Measurements from ENCODE around the gene TCHH.
"Not testable (repeated sequence)": the region's sequence is repeated elsewhere in the genome, so short reads cannot be mapped to it uniquely, and the experiment has no call there.

TCHH gene

DNA sequence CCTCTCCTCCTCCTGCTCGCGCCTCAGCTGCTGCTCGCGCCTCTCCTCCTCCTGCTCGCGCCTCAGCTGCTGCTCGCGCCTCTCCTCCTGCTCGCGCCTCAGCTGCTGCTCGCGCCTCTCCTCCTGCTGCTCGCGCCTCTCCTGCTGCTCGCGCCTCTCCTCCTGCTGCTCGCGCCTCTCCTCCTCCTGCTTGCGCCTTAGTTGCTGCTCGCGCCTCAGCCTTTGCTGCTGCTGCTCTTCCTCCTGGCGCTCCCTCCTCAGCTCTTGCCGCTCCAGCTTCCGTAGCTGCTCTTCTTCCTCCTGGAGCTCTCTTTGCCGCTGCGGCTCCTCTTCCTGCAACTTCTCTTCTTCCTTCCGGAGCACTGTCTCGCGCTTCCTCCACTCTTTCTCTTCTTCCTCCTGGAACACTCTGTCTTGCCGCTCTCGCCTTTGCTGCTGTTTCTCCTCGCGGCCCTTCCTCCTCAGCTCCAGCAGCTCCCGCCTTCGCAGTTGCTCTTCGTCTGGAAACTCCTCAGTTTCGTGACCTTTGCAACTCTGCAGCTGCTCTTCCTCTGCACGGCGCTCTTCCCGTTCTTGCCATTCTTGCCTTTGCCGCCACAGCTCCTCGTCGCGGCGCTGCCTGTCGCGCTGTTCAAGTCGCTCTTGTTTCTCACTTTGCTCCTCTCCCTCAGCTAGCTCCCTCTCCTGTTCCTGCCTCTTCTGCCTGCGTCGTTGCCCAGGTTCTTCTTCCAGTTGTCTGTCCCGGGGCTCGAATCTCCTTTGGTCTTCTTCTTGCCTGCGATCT lies 3.0 kb downstream of the TCHH start:
- DNase-seq (ENCODE audit: low read depth): no peak
- H3K4me3 ChIP-seq (ENCODE audit: low read depth, low read length): peak overlapping the region; percentile 40

DNA sequence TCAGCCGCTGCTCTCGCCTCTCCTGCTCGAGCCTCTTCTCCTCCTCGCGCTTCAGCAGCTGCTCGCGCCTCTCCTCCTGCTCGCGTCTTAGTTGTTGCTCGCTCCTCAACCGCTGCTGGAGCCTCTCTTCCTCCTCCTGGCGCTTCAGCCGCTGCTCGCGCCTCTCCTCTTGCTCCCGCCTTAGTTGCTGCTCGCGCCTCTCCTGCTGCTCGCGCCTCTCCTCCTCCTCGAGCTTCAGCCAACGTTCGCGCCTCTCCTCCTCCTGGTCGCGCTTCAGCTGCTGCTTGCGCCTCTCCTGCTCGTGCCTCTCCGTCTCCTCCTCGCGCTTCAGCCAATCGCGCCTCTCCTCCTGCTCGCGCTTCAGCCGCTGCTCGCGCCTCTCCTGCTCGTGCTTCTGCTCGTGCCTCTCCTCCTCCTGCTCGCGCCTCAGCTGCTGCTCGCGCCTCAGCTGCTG lies 3.7 kb downstream of the TCHH start:
- H3K4me3 ChIP-seq (ENCODE audit: low read depth, low read length): peak overlapping the region; percentile 52
- DNase-seq (ENCODE audit: low read depth): peak; percentile 19

DNA sequence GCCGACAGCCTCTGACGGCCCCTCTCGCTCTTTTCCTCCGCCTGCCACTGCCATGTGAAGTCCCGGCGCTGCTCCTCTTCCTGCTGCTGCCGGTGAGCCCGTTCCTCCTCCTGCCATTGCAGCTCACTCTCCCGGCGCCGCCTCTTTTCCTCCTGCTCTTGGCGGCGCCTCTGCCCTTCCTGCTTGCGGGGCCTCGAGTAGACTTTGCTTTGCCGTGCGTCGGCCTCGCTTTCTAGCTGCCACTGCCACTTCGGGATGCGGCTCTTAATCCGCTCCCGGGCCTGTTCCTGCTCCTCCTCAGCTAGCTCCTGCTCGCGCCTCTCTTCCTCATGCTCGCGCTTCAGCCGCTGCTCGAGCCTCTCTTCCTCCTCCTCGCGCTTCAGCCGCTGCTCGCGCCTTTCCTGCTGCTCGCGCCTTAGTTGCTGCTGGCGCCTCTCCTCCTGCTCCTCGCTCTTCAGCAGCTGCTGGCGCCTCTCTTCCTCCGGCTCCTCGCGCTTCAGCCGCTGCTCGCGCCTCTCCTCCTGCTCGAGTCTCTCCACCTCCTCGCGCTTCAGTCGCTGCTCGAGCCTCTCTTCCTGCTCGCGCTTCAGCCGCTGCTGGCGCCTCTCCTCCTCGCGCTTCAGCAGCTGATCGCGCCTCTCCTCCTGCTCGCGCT lies 4.3 kb downstream of the TCHH start:
- peak; percentile 13 for DNase-seq (ENCODE audit: low read depth)

DNA sequence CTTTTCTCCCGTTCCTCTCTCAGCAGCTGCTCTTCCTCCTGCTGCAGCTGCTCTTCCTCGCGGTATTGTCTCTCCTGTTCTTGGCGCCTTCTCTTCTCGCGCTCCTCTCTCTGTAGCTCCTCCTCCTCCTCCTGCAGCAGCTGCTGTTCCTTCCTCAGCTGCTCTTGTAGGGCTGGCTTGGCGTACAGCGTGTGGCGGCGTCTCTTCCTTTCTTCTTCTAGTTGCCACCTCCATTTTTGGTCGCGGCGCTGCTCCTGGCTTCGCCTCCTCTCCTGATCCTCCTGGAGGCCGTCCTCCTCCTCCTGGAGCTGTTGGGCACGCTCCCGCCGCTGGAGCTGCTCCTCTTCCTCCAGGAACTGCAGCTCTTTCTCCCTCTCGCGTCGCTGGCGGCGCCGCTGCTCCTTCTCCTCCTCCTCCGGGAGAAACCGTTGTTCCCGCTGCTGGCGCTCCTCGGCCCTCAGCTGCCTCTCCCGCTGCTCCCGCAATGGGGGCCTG lies 4.8 kb downstream of the TCHH start:
- H3K4me3 ChIP-seq (ENCODE audit: low read depth, low read length): peak overlapping the region; percentile 52
- DNase-seq (ENCODE audit: low read depth): peak; percentile 17

More for the DNA sequence above, 4.3 kb downstream of the TCHH start:
- peak overlapping the region; percentile 52 for H3K4me3 ChIP-seq (ENCODE audit: low read depth, low read length)

DNA sequence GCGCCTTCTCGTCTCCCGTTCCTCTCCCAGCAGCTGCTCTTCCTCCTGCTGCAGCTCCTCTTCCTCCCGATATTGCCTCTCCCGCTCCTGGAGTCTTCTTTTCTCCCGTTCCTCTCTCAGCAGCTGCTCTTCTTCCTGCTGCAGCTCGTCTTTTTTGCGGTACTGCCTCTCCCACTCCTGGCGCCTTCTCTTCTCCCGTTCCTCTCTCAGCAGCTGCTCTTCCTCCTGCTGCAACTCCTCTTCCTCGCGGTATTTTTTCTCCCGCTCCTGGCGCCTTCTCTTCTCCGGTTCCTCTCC lies 5.3 kb downstream of the TCHH start:
- no peak for DNase-seq (ENCODE audit: low read depth)
- peak overlapping the region; percentile 52 for H3K4me3 ChIP-seq (ENCODE audit: low read depth, low read length)

DNA sequence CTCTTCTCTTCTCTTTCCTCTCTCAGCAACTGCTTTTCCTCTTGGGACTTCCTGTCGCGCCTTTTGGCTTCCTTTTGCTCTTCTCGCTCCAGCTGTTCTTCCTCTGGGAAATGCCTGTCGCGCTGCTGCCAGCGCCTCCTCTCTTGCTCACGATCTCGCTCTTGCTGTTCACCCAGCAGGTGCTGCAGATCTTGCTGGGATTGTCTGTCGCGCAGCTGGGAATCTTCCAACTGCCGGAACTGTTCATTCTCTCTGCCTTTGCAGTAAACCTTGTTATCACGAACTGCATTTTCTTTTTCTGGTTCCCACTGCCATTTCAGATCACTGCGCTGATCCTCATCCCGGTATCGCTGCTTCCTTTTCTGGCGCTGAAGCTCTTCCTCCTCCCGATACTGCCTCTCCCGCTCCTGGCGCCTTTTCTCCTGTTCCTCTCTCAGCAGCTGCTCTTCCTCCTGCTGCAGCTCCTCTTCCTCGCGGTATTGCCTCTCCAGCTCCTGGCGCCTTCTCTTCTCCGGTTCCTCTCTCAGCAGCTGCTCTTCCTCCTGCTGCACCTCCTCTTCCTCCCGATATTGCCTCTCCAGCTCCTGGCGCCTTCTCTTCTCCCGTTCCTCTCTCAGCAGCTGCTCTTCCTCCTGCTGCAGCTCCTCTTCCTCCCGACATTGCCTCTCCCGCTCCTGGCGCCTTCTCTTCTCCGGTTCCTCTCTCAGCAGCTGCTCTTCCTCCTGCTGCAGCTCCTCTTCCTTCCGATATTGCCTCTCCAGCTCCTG lies 5.8 kb downstream of the TCHH start:
- peak overlapping the region; percentile 52 for H3K4me3 ChIP-seq (ENCODE audit: low read depth, low read length)
- DNase-seq (ENCODE audit: low read depth): no peak

DNA sequence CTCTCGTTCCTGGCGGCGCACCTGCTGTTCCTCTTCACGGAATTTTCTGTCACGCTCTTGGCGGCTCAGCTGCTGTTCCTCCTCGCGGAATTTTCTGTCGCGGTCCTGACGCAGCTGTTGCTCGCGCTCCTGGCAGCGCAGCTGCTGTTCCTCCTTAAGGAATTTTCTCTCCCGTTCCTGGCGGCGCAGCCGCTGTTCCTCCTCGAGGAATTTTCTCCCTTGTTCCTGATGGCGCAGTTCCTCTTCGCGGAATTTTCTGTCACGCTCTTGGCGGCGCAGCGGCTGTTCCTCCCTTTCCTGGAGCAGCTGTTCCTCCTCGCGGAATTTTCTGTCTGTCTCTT lies 6.4 kb downstream of the TCHH start:
- no peak for DNase-seq (ENCODE audit: low read depth)
- no peak overlapping the region for H3K4me3 ChIP-seq (ENCODE audit: low read depth, low read length)

DNA sequence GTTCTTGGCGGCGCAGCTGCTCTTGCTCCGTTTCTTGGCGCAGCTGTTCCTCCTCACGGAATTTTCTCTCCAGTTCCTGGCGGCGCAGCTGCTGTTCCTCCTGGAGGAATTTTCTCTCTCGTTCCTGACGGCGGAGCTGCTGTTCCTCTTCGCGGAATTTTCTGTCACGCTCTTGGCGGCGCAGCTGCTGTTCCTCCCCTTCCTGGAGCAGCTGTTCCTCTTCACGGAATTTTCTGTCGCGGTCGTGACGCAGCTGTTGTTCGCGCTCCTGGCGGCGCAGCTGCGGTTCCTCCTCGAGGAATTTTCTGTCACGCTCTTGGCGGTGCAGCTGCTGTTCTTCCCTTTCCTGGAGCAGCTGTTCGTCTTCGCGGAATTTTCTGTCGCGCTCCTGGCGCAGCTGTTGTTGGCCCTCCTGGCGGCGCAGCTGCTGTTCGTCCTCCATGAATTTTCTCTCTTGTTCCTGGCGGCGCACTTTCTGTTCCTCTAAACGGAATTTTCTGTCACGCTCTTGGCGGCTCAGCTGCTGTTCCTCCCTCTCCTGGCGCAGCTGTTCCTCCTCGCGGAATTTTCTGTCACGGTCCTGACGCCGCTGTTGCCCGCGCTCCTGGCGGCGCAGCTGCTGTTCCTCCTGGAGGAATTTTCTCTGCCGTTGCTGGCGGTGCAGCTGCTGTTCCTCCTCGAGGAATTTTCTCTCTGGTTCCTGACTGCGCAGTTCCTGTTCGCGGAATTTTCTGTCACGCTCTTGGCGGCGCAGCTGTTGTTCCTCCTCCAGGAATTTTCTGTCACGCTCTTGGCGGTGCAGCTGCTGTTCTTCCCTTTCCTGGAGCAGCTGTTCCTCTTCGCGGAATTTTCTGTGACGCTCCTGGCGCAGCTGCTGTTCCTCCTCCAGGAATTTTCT lies 7.0 kb downstream of the TCHH start:
- DNase-seq (ENCODE audit: low read depth): no peak
- H3K4me3 ChIP-seq (ENCODE audit: low read depth, low read length): peak overlapping the region; percentile 20

DNA sequence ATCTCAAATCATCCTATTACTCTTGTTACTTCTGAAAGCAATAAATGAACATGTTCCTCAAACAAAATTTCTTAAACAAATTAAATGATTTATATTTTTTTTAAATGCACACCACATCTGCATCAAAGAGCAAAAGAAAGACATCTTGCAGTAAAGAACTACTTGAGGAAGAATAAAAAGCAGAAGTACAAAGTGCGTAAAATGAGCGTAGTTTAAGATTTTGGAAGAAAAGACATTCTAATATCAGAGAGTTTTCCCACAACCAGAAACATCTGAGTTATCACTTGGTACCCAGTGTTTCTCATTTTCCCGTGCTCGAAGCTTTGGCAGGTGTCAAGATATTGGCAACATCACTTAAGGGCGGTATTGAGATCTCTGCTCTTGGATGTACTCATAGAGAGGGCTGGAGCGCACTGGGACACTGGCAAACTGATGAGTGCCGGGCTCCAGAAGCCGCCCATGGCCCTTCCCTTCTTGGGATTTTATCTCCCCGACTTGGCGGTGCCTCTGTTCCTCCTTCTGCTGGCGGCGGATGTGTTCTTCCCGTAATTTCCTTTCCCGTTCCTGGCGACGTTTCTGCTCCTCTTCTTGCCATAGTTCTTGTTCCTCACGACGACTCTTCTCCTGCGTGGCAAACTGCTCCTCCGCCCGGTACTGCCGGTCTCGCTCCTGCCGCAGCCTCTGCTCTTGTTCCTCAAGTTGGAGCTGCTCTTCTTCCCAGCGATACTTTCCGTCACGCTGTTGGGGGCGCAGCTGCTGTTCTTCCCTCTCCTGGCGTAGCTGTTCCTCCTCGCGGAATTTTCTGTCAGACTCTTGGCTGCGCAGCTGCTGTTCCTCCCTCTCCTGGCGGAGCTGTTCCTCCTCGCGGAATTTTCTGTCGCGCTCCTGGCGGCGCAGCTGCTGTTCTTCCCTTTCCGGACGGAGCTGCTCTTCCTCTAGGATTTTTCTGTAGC lies 7.9 kb downstream of the TCHH start:
- DNase-seq (ENCODE audit: low read depth): no peak
- no peak overlapping the region for H3K4me3 ChIP-seq (ENCODE audit: low read depth, low read length)

DNA sequence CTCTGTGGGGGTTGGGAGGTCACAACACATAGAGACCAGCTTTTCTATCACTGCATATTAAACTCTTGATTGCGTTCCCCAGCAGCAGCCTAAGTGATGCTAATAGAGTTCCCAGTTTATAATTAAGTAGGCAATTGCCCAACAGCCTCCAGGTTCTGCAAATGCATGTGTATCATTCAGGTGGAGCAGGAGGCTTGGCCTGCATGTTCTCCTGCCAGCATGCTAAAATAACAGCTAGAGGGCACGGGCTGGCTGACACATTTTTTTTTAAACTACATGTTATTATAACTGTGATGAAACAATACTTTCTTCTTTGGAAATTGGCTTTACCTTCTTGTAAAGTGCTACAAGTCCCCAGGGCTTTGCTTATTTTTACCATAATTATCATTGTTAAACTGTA lies 10.4 kb downstream of the TCHH start:
- H3K4me3 ChIP-seq (ENCODE audit: low read depth, low read length): no peak overlapping the region
- DNase-seq (ENCODE audit: low read depth): no peak

DNA sequence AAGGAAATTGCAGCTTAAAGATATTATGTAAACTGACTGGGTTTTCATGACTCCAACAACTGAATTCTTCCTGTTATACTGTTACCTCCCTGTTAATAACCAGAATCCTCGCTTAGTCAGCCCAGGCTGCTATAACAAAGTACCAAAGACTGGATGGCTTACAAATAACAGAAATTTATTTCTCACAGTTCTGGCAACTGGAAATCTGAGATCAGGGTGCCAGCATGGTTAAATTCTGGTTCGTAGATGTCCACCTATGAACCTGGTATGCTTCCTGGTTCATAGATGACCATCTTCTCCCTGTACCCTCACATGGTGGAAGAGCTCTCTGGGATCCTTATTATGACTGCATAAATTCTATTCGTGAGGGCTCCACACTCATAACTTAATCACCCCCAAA lies 18.3 kb downstream of the TCHH start:
- no peak for DNase-seq (ENCODE audit: low read depth)
- H3K4me3 ChIP-seq (ENCODE audit: low read depth, low read length): no peak overlapping the region

DNA sequence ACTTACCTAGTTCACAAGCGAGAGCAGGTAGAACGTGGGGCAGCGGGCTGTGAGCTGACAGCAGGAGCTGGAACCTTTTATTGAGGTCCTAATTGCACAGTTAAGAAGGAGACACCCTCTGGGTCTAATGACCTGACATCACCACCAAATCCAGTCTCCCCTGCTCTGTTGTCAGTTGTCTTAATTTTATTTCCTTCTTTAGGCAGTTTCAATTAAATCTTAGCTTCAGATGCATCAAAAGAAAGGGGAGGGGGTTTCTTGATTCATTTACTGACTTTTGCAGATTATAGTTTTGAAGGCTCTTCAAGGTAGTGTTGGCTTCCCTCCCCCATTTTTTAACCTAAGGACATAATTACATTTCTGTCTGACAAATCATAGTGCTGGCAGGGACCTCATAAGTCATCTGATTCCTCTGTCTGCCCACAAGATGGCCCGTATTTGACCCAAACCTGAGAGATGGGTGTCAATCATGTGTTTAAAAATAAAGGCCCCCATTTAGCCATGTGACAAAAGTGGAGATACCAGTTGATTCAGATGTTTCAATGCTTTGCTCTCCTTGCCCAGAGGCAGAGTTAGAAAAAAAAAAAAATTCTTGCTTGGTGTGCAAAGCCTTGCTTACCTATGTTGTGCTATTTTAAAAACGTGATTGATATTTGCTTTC lies 26.1 kb downstream of the TCHH start, which contains the start of gene TCHHL1:
Gene TCHHL1, minus strand, starts transcription at position 51 of the 661 bp plus-strand sequence. CDS start 921 bp downstream, outside the sequence.
- DNase-seq (ENCODE audit: low read depth): no peak
- H3K4me3 ChIP-seq (ENCODE audit: low read depth, low read length): no peak within 1 kb of the TSS

DNA sequence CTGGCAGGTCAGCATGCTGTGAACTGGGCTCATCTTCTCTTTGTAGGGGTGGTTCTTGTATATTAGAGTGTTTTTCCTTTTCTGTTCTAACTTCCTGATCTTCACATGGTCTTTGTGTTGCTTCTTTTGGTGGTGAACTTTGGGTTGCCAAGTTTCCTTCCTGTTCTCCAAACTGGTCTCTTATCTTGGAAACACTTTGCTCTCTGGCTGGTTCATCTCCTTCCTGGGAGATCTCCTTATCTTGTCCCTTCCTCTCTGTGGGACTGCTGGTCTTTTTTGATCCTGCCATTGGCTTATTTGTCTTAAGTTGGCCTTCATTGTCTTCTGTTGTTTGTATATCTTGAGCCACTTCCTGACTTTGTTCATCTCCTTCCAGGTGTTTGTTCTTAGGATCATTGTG lies 28.5 kb downstream of the TCHH start:
- H3K4me3 ChIP-seq (ENCODE audit: low read depth, low read length): no peak overlapping the region
- DNase-seq (ENCODE audit: low read depth): no peak

DNA sequence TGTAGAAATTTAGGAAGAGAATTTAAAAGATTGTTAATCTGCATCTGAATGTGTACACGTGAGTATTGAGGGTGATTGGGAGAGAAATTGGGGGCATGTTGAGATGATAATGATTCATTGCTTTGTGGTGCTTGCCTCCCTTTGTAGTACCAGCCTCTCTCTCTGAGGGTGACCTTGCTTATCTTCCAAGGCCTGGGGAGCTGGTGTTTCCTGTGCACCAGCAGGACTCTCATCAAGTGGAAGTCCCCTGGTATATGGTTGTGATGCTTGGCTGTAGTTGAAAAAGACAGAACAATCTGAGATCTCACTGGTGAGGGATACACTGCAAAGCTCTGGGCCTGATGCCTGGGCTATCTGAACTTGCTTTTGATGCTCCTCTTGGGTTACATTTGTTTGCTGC lies 30.4 kb downstream of the TCHH start:
- DNase-seq (ENCODE audit: low read depth): no peak
- no peak overlapping the region for H3K4me3 ChIP-seq (ENCODE audit: low read depth, low read length)

DNA sequence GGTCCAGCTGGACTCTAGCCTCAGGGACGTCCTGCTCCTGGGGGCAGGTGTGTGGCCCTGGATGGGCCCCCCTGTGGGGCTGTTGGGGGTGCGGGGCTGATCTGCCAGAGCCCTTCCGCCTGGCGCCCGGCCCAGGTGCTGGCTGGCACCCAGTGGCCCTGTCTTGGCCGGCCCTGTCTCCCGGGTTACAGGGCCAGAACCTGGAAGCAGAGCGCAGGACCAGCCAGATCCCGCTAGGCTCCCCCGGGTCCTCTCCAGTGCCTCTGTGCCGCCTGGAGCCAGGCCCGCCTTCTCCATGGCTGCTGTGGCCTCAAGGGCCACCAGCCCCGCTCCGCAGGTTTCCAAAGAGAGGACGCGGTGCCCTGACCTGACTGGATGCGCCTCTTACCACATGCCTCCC lies 34.2 kb downstream of the TCHH start:
- not testable (repeated sequence) for DNase-seq (ENCODE audit: low read depth); H3K4me3 ChIP-seq (ENCODE audit: low read depth, low read length)

DNA sequence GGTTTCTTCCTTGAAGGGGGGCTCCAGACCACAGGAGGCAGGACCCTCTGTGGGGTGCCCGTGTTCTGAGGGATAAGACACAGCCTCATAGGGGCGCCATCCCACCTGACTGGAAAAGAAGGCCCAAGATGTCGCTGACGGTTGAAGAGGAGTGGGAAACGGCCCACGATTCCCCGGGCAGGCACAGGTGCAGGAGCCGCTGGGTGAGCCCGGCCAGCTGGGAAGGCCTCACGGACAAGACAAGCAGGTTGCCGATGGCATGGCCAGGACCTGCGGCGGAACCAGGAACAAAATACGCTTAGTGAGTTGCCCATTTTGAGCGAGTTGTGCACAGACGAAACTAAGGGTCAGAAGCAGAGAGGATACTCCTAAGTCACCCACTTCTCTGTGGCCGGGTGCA lies 34.8 kb downstream of the TCHH start:
- not testable (repeated sequence) for DNase-seq (ENCODE audit: low read depth); H3K4me3 ChIP-seq (ENCODE audit: low read depth, low read length)

DNA sequence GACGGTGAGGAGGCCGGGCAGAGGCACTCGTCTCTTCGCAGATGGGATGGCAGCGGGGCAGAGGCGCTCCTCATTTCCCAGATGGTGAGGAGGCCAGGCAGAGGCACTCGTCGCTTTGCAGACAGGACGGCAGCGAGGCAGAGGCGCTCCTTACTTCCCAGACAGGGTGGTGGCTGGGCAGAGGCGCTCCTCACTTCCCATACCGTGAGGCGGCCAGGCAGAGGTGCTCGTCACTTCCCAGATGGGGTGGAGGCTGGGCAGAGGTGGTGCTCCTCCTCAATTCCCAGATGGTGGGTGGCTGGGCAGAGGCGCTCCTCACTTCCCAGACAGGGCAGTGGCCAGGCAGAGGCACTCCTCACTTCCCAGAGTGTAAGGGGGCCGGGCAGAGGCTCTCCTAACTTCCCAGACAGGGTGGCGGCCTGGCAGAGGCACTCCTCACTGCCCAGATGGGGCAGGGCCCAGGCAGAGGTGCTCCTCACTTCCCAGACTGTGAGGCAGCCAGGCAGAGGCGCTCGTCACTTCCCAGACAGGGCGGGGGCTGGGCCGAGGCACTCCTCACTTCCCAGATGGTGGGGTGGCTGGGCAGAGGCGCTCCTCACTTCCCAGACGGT lies 36.3 kb downstream of the TCHH start:
- DNase-seq (ENCODE audit: low read depth): no peak
- H3K4me3 ChIP-seq (ENCODE audit: low read depth, low read length): no peak overlapping the region
